ENCODE data around the gene KCTD1. TPM values are rescaled to one million over a fixed set of nuclear protein-coding genes. Genes with fewer than 3 reads are reported as not detected.

KCTD1 gene
- total and polyA plus RNA-seq, 2 donors (not counting 1 experiment from before 2014, with no cell fraction given): 2.3 to 5.0 TPM

GRCh38 chr18:26466026-26466425 is 82.3 kb downstream of the KCTD1 start:
- no peaks in the 10 kb centered on the region for H3K4me1 ChIP-seq (ENCODE audit: control insufficient read depth in 2 of 2, insufficient read depth in 2 of 2, low read length in 2 of 2)
- Mint-ChIP-seq H3K9me3 (ENCODE audit: insufficient read depth) (no peaks in the 10 kb centered on the region), H3K4me3 (no peak overlapping the region), H3K4me1 (peaks cover 3% of the 10 kb centered on the region), H3K27ac (no peak overlapping the region), H3K27me3 (no peaks in the 10 kb centered on the region)
- ATAC-seq (ENCODE audit: low read depth): no peak
- TF ChIP-seq EZH2 (IDR thresholded peaks at IDR 0.05; ENCODE audit: borderline replicate concordance, insufficient read depth, low read depth, low read length, poor library complexity, severe bottlenecking) (no peak), CTCF (IDR thresholded peaks at IDR 0.05) (no peak)
- no peak overlapping the region for H3K4me2 ChIP-seq (replicated peaks; ENCODE audit: low read depth, low read length, poor library complexity, severe bottlenecking)
- H2AFZ ChIP-seq (ENCODE audit: insufficient read depth, low read depth, low read length, poor library complexity, severe bottlenecking): no peak overlapping the region
- no peak overlapping the region for H3K27ac ChIP-seq (ENCODE audit: low read length in 2 of 2)
- no peak overlapping the region for H3K4me3 ChIP-seq (ENCODE audit: control extremely low read depth in 1 of 5, extremely low read depth in 1 of 5, insufficient read depth in 1 of 5, low read depth in 2 of 5, low read length in 4 of 5)
- H4K20me1 ChIP-seq (ENCODE audit: control insufficient read depth, insufficient read depth, low read length, poor library complexity, severe bottlenecking): no peaks in the 10 kb centered on the region
- WGBS (ENCODE audit: insufficient coverage): 98% methylated on average over 9 of the region's 10 CpGs
- H3K9me3 ChIP-seq (ENCODE audit: control extremely low read depth in 1 of 3, control insufficient read depth in 2 of 3, insufficient read depth in 1 of 3, low read length in 2 of 3): no peaks in the 10 kb centered on the region
- no peak for DNase-seq
- no peaks in the 10 kb centered on the region for H3K79me2 ChIP-seq (ENCODE audit: control insufficient read depth, insufficient read depth, low read length)
- ChIA-PET CTCF (no interaction called here), POLR2A (no interaction called here)
- intact Hi-C loops (cut with micrococcal nuclease): no loop called here
- peaks cover 0 to 2% (median 0%) of the 10 kb centered on the region in 4 experiments for H3K27me3 ChIP-seq (replicated peaks in 1 of 4; ENCODE audit: control extremely low read depth in 1 of 4, control insufficient read depth in 3 of 4, insufficient read depth in 4 of 4, low read length in 3 of 4)
- H3K36me3 ChIP-seq (replicated peaks in 1 of 2; ENCODE audit: control extremely low read depth in 1 of 2, control insufficient read depth in 1 of 2, extremely low read depth in 1 of 2, insufficient read depth in 2 of 2, low read length in 1 of 2): no peaks in the 10 kb centered on the region
- H3K9ac ChIP-seq (ENCODE audit: low read length): no peak overlapping the region

GRCh38 chr18:26465431-26465830 is 82.9 kb downstream of the KCTD1 start:
- Histone ChIP-seq H3K36me3 (replicated peaks in 1 of 2; ENCODE audit: control extremely low read depth in 1 of 2, control insufficient read depth in 1 of 2, extremely low read depth in 1 of 2, insufficient read depth in 2 of 2, low read length in 1 of 2) (no peaks in the 10 kb centered on the region), H2AFZ (ENCODE audit: insufficient read depth, low read depth, low read length, poor library complexity, severe bottlenecking) (no peak overlapping the region), H3K79me2 (ENCODE audit: control insufficient read depth, insufficient read depth, low read length) (no peaks in the 10 kb centered on the region), H3K27ac (ENCODE audit: low read length in 2 of 2) (no peak overlapping the region), H3K4me3 (ENCODE audit: control extremely low read depth in 1 of 5, extremely low read depth in 1 of 5, insufficient read depth in 1 of 5, low read depth in 2 of 5, low read length in 4 of 5) (no peak overlapping the region), H3K4me2 (replicated peaks; ENCODE audit: low read depth, low read length, poor library complexity, severe bottlenecking) (no peak overlapping the region), H3K27me3 (replicated peaks in 1 of 4; ENCODE audit: control extremely low read depth in 1 of 4, control insufficient read depth in 3 of 4, insufficient read depth in 4 of 4, low read length in 3 of 4) (peaks cover 0 to 2% (median 0%) of the 10 kb centered on the region in 4 experiments), H4K20me1 (ENCODE audit: control insufficient read depth, insufficient read depth, low read length, poor library complexity, severe bottlenecking) (no peaks in the 10 kb centered on the region), H3K4me1 (ENCODE audit: control insufficient read depth in 2 of 2, insufficient read depth in 2 of 2, low read length in 2 of 2) (no peaks in the 10 kb centered on the region), H3K9ac (ENCODE audit: low read length) (no peak overlapping the region), H3K9me3 (ENCODE audit: control extremely low read depth in 1 of 3, control insufficient read depth in 2 of 3, insufficient read depth in 1 of 3, low read length in 2 of 3) (no peaks in the 10 kb centered on the region)
- DNase-seq (no peak), ATAC-seq (ENCODE audit: low read depth) (no peak)
- Mint-ChIP-seq H3K4me1 (peaks cover 5% of the 10 kb centered on the region), H3K27me3 (no peaks in the 10 kb centered on the region), H3K27ac (no peak overlapping the region), H3K4me3 (no peak overlapping the region), H3K9me3 (ENCODE audit: insufficient read depth) (no peaks in the 10 kb centered on the region)
- TF ChIP-seq EZH2 (IDR thresholded peaks at IDR 0.05; ENCODE audit: borderline replicate concordance, insufficient read depth, low read depth, low read length, poor library complexity, severe bottlenecking) (no peak), CTCF (IDR thresholded peaks at IDR 0.05) (no peak)
- ChIA-PET POLR2A (no interaction called here), CTCF (no interaction called here)
- 97% methylated on average over 11 of the region's 12 CpGs for WGBS (ENCODE audit: insufficient coverage)
- intact Hi-C loops (cut with micrococcal nuclease): no loop called here

Measured in B cell (primary cell).